Right atrium auricular region (tissue), 2 donors: ENCODE results near the gene RAB6C. TPM values are rescaled to one million over a fixed set of nuclear protein-coding genes. Genes with fewer than 3 reads are reported as not detected.
"Not testable (repeated sequence)": the region's sequence is repeated elsewhere in the genome, so short reads cannot be mapped to it uniquely, and the experiment has no call there.

Experiments
- DNase-seq: peaks from one replicate; pipeline ENCODE4 v3.0.0-alpha.2; 2019; ENCODE audit warnings: low spot score
- H3K27ac ChIP-seq, 2 donors: fragments of 200-600 bp; sonication (generic); 1 replicate in 1 of 2; 2 replicates in 1 of 2; pipeline ENCODE4 v1.5.1; 2016 to 2019
- H3K27me3 ChIP-seq, 2 donors: fragments of 200-600 bp; sonication (generic); one replicate each; pipeline versions ENCODE4 v1.5.1 to v1.6.0; 2017 to 2019
- H3K36me3 ChIP-seq: fragments of 200-600 bp; sonication (generic); one replicate; pipeline ENCODE4 v1.5.1; 2016
- H3K4me1 ChIP-seq, 2 donors: fragments of 200-600 bp; sonication (generic); one replicate each; pipeline versions ENCODE4 v1.5.1 to v1.6.0; 2017 to 2019
- H3K4me3 ChIP-seq, 2 donors: fragments of 200-600 bp; sonication (generic); 1 replicate in 1 of 2; 2 replicates in 1 of 2; pipeline ENCODE4 v1.5.1; 2017 to 2019; ENCODE audit warnings: mild to moderate bottlenecking in 1 of 2, moderate library complexity in 1 of 2
- H3K9me3 ChIP-seq, 2 donors: fragments of 200-600 bp; sonication (generic); one replicate each; pipeline ENCODE4 v1.5.1; 2019
- total RNA-seq, 2 donors: library from RNA; depleted of rRNA; stranded (reverse); fragments of >200 nt; gene quantifications; one replicate each; pipeline ENCODE4 v1.1.0, GENCODE V29; 2016
- TF ChIP-seq, protein P1 (sequence below), 2 donors: fragments of 200-600 bp; sonication (generic); IDR thresholded peaks; one replicate each; pipeline ENCODE4 v1.5.1; 2019; ENCODE audit warnings: antibody characterized with exemption in 2 of 2

Gene RAB6C
- total RNA-seq, 2 donors from 2014 or later: not detected

DNA sequence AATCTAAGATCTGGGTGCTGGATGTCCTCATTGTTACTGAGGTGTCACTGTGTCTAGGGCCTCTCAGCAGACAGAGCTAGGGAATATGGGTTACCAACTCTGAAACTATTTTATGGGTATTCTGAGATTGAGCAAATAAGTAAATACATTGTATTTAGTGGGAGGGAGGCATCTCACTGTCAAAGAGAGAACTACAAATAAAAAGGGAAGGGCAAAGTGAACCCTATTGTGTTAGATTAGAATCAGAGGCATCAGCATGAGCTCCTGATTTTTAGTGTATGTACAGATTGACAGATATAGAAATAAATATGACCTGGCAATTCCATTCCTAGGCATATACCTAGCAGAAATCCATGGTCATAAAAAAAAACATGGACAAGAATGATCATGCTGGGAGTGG, 33.9 kb upstream of the RAB6C start:
- TF ChIP-seq, protein P1, sequence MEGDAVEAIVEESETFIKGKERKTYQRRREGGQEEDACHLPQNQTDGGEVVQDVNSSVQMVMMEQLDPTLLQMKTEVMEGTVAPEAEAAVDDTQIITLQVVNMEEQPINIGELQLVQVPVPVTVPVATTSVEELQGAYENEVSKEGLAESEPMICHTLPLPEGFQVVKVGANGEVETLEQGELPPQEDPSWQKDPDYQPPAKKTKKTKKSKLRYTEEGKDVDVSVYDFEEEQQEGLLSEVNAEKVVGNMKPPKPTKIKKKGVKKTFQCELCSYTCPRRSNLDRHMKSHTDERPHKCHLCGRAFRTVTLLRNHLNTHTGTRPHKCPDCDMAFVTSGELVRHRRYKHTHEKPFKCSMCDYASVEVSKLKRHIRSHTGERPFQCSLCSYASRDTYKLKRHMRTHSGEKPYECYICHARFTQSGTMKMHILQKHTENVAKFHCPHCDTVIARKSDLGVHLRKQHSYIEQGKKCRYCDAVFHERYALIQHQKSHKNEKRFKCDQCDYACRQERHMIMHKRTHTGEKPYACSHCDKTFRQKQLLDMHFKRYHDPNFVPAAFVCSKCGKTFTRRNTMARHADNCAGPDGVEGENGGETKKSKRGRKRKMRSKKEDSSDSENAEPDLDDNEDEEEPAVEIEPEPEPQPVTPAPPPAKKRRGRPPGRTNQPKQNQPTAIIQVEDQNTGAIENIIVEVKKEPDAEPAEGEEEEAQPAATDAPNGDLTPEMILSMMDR (IDR thresholded peaks at IDR 0.05): no peak
- Histone ChIP-seq H3K27ac (no peak overlapping the region), H3K4me1 (no peaks in the 10 kb centered on the region), H3K4me3 (no peak overlapping the region), H3K36me3 (no peaks in the 10 kb centered on the region), H3K9me3 (no peaks in the 10 kb centered on the region), H3K27me3 (no peaks in the 10 kb centered on the region)
- no peak for DNase-seq

DNA sequence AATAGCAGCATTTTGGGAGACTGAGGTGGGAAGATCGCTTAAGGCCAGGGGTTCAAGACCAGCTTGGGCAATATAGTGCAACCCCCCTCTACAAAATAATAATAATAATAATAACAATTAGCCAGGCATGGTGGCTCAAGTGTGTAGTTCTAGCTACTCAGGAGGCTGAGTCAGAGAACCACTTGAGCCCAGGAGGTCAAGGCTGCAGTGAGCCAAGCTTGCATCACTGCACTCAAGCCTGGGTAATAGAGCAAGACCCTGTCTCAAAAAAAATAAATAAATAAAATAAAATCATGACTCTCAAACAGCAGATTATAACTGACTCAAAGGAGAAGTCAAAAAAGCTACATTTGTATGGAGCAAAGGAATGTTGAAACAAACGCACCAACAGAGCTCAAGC, 31.8 kb upstream of the RAB6C start:
- H3K4me3 ChIP-seq, H3K9me3 ChIP-seq, DNase-seq, H3K27me3 ChIP-seq, H3K27ac ChIP-seq, H3K36me3 ChIP-seq, H3K4me1 ChIP-seq: not testable (repeated sequence)

DNA sequence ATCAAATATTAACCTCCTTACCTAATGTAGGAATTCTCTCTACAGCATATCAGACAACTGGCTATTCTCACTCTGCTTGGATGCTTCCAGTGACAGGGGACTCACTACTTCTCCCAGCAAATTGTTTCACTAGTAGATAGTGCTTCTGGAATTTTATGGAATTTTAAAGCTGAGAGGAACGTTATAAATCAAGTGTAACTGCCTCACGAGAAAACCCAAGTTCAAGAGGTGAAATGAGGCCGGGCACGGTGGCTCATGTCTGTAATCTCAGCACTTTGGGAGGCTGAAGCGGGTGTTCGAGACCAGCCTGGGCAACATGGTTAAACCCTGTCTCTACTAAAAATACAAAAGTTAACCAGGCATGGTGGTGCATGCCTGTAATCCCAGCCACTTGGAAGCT, 23.3 kb upstream of the RAB6C start:
- not testable (repeated sequence) for H3K9me3 ChIP-seq, H3K4me3 ChIP-seq, H3K27me3 ChIP-seq, H3K4me1 ChIP-seq, DNase-seq, H3K36me3 ChIP-seq, H3K27ac ChIP-seq

DNA sequence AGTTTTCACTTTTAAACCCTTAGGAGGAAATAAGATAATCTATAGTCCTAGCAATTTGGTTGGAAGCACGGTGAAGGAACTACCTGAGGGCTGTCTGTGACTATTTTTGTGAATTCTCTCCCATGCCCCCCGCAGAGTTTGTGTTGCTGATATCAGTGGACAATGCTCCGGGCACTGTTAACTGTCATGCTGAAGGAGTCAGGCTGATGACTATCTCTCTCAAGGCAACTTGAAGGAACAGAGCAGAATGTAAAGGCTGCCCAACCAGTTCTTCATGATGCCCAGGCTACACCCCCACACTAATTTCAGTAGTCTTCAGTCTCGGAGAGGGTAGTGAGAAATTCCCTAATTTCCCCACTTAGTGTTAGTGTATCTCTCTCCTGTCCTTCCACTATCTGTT, 21.6 kb upstream of the RAB6C start:
- Histone ChIP-seq H3K27me3 (no peaks in the 10 kb centered on the region), H3K4me1 (no peaks in the 10 kb centered on the region), H3K27ac (no peak overlapping the region), H3K4me3 (no peak overlapping the region), H3K36me3 (no peaks in the 10 kb centered on the region), H3K9me3 (no peaks in the 10 kb centered on the region)
- TF ChIP-seq, protein P1 (IDR thresholded peaks at IDR 0.05): no peak
- DNase-seq: no peak

DNA sequence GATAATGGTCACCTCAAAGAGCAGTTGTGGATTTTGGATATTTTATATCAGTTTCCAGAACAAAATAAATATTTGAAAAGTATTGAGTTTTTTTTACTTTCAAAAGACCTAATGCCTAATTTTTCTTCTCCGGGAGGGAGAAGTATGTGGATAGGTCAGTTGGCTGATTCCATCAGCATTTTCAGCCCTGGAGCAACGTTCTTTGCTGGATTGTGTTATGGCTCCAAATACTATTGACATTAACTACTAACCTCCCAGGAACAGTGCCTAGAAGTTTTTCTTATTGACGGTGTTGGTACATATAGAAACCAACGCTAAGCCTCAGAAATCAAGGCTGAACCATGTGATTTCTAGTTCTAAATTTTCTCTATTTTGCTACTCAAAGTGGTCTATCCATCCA, 20.7 kb upstream of the RAB6C start:
- not testable (repeated sequence) for H3K27ac ChIP-seq, H3K36me3 ChIP-seq, H3K9me3 ChIP-seq, H3K4me1 ChIP-seq, H3K4me3 ChIP-seq, H3K27me3 ChIP-seq, DNase-seq

DNA sequence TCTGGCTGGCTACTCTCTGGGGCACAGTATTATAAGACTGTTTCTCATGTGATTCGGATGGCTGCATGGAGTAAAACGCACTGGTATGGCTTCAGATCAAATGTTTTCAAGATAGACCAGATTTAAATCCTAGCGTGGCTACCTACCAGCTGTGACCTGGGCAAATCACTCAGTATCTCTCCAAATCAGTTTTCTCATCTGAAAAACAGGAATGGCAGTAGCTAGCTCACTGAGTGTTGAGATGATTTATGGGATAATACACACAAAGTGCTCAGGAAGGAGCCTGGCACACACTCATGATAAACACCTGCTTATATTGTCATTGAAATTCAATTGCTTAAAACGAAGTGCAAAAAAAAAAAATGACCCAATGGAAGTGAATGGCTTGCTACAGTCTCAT, 10.9 kb upstream of the RAB6C start:
- not testable (repeated sequence) for H3K4me3 ChIP-seq, H3K4me1 ChIP-seq, H3K36me3 ChIP-seq, DNase-seq, H3K27me3 ChIP-seq, H3K27ac ChIP-seq, H3K9me3 ChIP-seq

DNA sequence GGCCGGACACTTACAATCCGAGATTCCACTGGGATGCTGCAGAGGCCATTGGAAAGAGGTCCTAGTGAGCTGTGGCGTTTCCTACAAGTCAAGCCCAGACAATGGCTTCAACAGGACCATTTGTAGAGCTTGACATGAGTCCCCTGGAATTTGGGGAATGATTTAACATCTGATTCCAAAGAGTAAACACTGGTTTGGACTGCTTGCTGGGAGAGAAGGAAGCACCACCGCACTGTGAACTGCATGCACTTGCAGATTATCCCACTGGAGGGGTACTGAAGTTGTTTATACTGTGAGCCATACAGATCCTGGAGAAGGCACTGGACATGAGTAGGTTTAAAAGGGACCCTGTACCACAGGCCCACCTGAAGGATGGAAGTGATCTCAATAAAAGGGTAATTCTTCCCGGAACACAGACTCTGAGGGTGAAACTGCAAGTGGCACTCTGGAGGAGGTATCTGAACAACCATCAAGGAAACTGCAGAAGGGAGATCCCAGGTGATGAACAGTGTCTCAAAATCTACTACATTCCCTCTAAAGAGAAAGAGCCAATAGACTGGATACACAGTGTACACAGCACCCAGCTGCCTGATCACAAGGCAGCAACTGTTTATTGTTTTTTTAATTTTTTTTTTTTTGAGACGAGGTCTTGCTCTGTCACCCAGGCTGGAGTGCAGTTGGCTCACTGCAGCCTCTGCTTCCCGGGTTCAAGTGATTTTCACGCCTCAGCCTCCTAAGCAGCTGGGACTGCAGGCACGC, 4.3 kb upstream of the RAB6C start:
- Histone ChIP-seq H3K4me1 (no peaks in the 10 kb centered on the region), H3K27ac (no peak overlapping the region), H3K4me3 (no peak overlapping the region), H3K36me3 (no peaks in the 10 kb centered on the region), H3K27me3 (peaks cover 0 to 7% of the 10 kb centered on the region in 2 donors), H3K9me3 (no peaks in the 10 kb centered on the region)
- TF ChIP-seq, protein P1 (IDR thresholded peaks at IDR 0.05): no peak
- no peak for DNase-seq

DNA sequence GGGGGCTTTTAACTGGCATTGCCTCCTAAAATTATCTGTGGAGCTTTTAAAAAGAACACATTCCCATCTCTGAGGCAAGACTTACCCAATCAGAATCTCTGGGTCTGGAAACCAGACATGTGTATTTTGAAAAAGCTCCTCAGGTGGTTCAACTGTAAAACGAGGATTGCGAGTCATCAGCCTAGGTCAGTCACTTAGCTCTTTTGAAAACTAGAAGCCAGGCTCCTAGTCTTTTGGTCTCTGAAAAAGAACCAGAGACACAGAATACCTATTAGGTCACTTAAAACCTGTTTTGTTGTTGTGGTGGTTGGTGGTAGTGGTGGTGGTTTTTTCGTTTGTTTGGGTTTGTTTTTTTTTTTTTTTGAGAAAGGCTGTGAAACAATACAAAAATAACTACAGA, 2.5 kb upstream of the RAB6C start:
- not testable (repeated sequence) for H3K27me3 ChIP-seq, H3K4me3 ChIP-seq, H3K27ac ChIP-seq, H3K9me3 ChIP-seq, H3K4me1 ChIP-seq, H3K36me3 ChIP-seq, DNase-seq
